Measurements from ENCODE around the gene RASA3.
"Not testable (repeated sequence)": the region's sequence is repeated elsewhere in the genome, so short reads cannot be mapped to it uniquely, and the experiment has no call there.

RASA3 gene

DNA sequence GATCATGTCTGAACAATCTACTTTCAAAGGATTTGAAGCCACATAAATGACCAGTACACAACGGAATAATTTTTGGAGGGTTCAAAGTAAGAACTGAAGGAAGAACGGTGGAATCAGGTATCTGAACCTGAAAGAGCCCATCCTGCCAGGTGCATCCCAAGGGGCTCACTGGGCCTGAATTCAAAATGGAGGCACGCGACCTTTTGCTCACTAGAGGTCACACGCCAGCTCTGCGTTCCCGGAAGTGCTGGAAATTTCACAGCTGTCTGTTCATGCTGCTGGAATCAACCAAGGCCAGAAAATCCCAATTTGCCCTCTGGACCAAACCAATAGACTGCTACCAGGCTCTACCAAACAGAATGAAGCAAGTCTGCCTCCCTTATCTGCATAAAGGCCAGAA is 4.2 kb upstream of the RASA3 start:
- TF ChIP-seq, protein P1, sequence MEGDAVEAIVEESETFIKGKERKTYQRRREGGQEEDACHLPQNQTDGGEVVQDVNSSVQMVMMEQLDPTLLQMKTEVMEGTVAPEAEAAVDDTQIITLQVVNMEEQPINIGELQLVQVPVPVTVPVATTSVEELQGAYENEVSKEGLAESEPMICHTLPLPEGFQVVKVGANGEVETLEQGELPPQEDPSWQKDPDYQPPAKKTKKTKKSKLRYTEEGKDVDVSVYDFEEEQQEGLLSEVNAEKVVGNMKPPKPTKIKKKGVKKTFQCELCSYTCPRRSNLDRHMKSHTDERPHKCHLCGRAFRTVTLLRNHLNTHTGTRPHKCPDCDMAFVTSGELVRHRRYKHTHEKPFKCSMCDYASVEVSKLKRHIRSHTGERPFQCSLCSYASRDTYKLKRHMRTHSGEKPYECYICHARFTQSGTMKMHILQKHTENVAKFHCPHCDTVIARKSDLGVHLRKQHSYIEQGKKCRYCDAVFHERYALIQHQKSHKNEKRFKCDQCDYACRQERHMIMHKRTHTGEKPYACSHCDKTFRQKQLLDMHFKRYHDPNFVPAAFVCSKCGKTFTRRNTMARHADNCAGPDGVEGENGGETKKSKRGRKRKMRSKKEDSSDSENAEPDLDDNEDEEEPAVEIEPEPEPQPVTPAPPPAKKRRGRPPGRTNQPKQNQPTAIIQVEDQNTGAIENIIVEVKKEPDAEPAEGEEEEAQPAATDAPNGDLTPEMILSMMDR (IDR thresholded peaks at IDR 0.05; ENCODE audit: insufficient read depth, low read length, missing control alignments) = no peak

DNA sequence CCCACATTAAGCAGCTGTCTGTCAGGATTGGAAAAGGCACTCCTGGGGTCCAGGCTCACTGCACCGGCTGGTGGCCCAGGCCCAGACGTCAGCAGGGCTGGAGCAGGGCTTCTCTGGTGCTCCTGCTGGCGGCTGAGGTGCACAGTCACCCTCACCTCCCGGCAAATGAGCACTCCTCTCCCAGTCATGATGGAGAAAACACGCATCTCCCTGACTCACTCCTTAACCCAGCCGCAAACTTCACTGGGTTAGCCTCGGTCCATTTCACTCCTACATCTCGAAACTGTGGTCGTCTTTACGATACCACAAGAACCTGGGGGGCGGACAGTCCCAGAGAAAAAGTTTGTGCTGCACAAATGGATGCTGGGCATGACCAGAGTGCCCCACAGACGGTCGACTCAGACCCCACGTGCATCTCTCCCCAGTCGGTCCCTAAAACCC is 3.3 kb upstream of the RASA3 start:
- ChIA-PET POLR2A (no interaction called here), CTCF (no interaction called here)
- H3K4me3 ChIP-seq (ENCODE audit: low read depth, low read length) = no peak overlapping the region
- no peak for DNase-seq (ENCODE audit: low read depth, low spot score)
- TF ChIP-seq, protein P1 (IDR thresholded peaks at IDR 0.05; ENCODE audit: insufficient read depth, low read length, missing control alignments) = no peak

More for the DNA sequence above, 4.2 kb upstream of the RASA3 start:
- CTCF ChIA-PET = no interaction called here
- POLR2A ChIA-PET = no interaction called here
- no peak for DNase-seq (ENCODE audit: low read depth, low spot score)
- H3K4me3 ChIP-seq (ENCODE audit: low read depth, low read length) = no peak overlapping the region

DNA sequence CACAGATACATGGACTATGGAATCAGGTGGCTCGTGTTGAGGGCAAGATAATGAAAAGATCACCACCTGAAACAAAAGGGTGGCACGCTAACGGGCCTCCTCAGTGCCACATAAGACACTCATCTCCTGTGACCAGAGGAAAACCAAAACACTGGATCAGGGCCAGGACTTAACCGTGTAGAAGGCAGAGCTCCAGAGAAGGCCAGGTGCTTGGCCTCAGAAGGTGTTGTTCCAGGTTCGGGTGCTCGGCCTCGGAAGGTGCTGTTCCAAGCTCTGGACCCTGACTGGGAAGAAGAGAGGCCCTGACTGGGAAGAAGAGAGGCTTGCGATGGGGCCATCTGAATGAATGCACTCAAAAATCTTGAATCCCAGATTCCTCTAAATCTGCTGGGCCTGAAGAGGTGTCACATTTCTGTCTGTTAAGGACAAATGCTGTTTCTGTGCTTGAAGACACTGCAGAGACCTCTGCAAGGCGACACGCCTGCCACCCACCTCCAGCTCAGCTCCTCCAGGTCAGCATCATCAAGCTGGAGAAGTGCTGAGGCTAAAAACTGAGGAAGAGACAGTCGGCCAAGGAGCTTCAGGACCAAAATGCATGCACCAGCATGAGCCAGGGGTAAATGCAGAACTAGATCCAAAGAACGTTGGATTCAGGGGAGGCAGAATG is 2.7 kb upstream of the RASA3 start:
- H3K4me3 ChIP-seq (ENCODE audit: low read depth, low read length) = no peak overlapping the region
- POLR2A ChIA-PET = no interaction called here
- CTCF ChIA-PET = no interaction called here

DNA sequence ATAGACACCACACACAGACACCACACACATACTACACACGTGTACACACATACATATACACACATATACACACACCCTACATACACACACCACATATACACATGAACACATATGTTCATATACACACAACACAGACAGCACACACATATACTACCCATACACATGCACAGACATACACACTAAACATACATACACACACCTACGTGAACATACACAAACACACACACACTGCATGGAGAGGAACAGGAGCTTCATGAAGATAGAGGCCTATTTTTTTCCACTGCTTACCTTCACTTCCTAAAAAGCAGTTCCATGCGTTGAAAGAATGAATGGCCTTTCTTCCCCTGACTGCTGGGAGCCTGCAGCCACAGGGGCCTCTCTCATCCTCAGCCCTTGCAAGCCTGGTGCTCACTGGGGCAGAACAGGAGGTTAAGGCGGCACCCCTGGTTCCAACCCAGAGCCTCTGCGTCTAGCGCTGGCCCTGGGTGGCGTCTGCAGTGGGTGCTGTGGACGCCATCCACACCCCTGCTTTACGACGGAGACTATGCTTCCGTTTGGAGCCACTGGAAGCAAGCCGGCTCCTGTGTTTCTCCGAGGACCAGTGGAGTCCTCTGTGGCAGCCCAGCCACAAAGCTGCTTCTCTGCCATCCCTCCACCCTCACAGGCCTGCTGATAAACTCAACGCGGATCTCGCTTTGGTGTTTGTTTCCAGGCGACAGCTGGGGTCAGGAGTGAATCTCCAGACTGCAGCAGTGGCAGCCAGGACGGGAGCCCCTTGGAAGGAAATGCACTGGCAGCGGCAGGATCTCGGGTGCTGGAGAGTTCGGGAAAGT is 1.9 kb upstream of the RASA3 start:
- ChIA-PET POLR2A (no interaction called here), CTCF (no interaction called here)
- DNase-seq (ENCODE audit: low read depth, low spot score) = no peak
- H3K4me3 ChIP-seq (ENCODE audit: low read depth, low read length) = no peak overlapping the region
- TF ChIP-seq, protein P1 (IDR thresholded peaks at IDR 0.05; ENCODE audit: insufficient read depth, low read length, missing control alignments) = no peak

More for the DNA sequence above, 2.7 kb upstream of the RASA3 start:
- no peak for DNase-seq (ENCODE audit: low read depth, low spot score)
- TF ChIP-seq, protein P1 (IDR thresholded peaks at IDR 0.05; ENCODE audit: insufficient read depth, low read length, missing control alignments) = no peak

DNA sequence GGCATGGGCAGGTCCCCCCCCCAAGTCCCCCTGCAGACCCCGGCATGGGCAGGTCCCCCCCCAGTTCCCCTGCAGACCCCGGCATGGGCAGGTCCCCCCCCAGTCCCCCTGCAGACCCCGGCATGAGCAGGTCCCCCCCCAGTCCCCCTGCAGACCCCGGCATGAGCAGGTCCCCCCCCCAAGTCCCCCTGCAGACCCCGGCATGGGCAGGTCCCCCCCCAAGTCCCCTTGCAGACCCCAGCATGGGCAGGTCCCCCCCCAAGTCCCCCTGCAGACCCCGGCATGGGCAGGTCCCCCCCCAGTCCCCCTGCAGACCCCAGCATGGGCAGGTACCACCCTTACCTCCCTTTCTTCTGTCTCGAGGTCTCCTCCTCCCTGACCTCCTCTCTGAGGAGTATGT is 1.1 kb upstream of the RASA3 start:
- H3K4me3 ChIP-seq (ENCODE audit: low read depth, low read length); DNase-seq (ENCODE audit: low read depth, low spot score); CTCF ChIA-PET; POLR2A ChIA-PET: not testable (repeated sequence)

DNA sequence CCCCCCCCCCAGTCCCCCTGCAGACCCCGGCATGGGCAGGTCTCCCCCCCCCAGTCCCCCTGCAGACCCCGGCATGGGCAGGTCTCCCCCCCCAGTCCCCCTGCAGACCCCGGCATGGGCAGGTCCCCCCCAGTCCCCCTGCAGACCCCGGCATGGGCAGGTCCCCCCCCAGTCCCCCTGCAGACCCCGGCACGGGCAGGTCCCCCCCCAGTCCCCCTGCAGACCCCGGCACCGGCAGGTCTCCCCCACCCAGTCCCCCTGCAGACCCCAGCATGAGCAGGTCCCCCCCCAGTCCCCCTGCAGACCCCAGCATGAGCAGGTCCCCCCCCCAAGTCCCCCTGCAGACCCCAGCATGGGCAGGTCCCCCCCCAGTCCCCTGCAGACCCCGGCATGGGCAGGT is 703 bp upstream of the RASA3 start:
- CTCF ChIA-PET; POLR2A ChIA-PET; DNase-seq (ENCODE audit: low read depth, low spot score); H3K4me3 ChIP-seq (ENCODE audit: low read depth, low read length): not testable (repeated sequence)

DNA sequence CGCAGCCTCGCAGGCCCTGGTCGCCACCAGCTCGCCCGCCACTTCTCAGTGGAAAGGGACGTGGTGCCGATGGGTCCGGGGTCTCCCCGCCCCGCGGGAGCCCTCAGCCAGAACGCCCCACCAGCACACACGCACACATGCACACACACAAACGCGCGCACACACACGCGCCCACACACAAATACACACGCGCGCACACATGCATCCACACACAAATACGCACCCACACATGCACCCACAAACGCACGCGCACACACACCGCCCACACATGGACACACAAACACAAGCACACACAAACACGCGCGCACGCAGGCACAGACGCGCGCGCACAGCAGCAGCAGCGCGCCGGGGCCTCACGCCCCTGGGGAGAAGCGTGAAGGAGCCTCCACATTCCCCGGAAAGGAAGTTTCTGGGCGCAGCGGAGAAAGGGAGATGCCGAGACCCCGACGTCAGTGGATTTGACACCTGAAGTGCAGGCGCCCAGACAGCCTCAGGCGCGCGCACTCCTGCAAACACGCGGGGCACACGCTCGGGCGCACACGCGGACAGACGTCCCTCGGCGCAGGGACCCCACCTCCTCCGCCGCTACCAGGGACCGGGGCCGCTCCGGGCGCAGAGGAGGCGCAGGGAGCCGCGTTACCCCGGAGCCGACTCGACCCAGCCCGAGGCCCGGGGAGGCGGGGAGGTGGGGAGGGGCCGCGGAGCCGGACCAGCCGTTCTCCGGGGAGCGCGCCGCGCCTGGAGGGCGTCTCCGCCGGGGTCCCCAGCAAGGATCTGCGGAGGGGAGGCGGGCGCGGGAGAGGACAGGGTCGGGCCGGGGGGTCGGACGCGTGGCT is 622 bp downstream of the RASA3 start:
- DNase-seq (ENCODE audit: low read depth, low spot score) = no peak
- ChIA-PET POLR2A (interaction anchor here (0.5 to 2.2 kb wide), 7 partner anchors 13 to 237 kb away, joined by 3 to 16 read pairs (median 4); no protein-coding TSS in a partner anchor), CTCF (no interaction called here)
- TF ChIP-seq, protein P1 (IDR thresholded peaks at IDR 0.05; ENCODE audit: insufficient read depth, low read length, missing control alignments) = no peak
- peak overlapping the region; percentile 89 for H3K4me3 ChIP-seq (ENCODE audit: low read depth, low read length)

Measured in AG04449 (cell line).